Measurements from ENCODE around the gene BICC1.

BICC1 gene

GRCh38 chr10:58516671-58517070, 4.0 kb downstream of the BICC1 start:
- no peak for DNase-seq

- no peak for DNase-seq
Observed at GRCh38 chr10:58517081-58517480, 4.4 kb downstream of the BICC1 start.

DNA sequence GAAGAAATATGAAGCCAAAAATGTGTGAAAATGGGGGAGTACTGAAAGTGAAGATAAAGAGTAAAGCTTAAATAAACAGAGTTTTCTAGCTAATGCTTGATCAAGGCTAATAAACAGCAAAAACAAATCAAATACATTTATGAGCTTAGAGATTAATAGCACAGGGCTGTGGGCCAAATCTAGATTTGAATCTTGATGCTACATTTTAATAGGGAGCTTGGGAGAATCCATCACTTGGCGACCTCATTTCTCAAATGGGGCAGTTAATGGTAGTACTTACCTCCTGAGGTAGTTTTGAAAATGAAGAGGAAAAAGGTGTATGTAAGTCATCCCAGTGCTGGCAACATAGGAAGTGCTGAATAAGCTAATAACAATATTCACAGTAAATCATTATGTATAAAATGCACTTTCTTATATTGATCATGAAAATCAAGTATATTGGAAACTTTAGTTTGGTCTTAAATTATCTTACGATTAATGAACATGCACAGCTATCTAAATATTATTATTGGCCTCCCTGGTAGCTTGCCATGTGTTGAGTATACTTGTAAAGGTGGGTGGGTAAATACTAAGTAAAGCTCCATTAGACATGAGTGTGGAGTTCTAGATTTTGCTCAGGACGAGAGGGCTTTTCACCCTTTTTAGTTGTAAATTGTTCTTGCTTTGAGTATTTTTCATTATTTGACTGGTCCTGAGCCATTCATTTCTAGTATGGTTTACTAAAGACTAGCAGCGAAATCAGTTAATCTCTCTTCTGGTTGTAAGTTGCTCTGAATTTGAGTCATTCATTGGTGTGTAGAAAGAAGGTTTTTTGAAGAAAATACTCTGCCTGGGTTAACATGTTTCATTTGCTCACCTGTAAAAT, 5.1 kb downstream of the BICC1 start:
- no peak for DNase-seq

DNA sequence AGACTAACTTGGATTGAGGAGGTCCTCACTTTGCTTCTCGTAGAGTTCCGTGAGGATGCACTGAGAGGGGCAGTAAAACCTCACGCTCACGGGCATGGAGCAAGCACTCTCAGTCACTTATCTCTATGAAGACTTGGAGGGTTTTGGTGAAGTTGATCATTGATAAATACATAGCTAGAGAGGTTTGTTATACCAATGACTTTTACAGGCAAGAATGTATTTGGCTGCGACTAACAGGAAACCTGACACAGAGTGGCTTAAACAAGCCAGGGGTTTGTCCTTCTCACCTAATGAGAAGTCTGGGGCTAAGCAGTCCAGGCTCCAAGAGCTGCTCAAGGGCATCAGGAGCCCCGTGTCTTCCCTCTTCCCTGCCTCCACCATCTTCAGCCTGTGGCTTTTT, 6.1 kb downstream of the BICC1 start:
- no peak for DNase-seq

GRCh38 chr10:58529077-58529728, 16.5 kb downstream of the BICC1 start:
- no peak for DNase-seq

DNA sequence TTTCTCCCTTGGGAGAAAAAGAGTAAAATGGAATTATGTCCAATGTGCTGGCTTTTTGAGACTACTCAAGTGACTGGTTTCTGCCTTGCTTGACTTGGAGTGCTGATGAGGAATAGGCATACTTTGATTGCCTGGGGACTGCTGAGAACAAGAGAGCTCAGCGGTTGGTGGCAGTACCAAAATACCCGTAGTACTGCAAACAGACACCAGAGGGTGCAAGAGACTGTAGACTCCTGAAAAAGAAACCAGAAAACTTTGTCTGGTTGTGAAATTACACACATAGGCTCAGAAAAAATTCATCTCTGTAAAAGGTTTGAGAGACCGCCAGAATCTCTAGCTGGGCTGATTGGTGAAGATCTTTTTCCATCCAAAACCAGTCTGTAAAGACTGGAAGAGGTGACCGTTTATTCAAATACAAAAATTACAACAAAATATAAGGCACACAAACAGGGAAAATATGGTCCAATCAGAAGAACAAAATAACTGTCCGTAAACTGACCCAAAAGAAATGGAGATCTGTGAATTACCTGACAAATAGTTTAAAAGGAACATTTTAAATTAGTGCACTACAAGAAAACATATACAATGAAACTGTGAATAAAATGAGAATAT, 18.5 kb downstream of the BICC1 start:
- peak; percentile 50 for DNase-seq

DNA sequence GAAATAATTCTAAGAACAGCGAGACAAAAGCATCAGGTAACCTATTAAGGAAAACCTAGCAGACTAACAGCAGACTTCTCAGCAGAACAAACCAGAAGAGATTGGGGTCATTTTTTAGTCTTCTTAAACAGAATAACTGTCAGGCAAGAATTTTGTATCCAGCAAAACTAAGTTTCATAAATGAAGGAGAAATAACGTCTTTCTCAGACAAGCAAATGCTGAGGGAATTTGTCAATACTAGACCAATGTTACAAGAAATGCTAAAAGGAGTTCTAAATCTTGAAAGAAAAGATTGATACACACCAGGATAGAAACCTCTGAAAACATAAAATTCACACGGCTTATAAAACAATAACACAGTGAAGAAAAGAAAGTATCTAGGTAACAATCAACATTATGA, 22.6 kb downstream of the BICC1 start:
- no peak for DNase-seq

GRCh38 chr10:58543141-58543540, 30.5 kb downstream of the BICC1 start:
- DNase-seq, result no peak

DNA sequence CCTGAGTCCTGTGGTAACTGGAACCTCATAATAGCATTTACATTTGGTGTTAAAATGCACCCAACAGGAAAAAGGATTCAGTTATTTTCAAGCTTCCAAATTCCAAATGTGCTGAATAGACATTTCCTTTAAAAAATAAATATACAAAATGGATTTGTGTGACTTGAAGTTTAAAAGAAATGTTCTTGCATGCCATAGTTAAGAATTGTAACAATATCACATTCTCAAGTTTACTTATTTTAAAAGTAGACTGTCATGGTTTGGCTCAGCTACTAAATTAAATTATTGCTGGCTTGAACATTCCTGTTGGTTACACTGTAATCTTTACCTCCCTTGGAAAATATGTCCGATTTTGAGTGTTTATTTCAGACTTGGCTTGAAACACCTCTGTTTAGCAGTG, 31.5 kb downstream of the BICC1 start:
- DNase-seq, result no peak

- DNase-seq, result no peak
Observed at GRCh38 chr10:58545427-58545826, 32.8 kb downstream of the BICC1 start.

DNA sequence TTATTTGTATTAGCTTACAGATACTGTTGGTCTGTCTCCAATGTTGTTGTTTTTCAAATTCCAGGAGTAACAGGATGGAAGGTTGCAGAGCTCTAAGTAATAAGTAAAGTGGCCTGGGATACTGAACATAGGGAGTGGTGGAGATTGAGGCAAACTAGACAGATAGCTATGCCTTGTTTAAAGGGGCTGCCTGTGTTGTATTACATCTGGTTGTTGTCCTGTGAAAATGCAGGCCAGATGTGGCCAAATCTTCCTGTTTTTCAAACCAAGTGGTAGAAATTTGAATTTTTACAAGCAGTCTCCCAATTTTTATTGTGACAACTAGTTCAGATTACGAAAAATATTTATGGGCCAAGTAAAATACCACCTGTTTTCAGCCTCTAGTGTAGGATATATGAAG, 33.5 kb downstream of the BICC1 start:
- no peak for DNase-seq

- DNase-seq, result no peak
Observed at GRCh38 chr10:58546722-58547445, 34.2 kb downstream of the BICC1 start.

DNA sequence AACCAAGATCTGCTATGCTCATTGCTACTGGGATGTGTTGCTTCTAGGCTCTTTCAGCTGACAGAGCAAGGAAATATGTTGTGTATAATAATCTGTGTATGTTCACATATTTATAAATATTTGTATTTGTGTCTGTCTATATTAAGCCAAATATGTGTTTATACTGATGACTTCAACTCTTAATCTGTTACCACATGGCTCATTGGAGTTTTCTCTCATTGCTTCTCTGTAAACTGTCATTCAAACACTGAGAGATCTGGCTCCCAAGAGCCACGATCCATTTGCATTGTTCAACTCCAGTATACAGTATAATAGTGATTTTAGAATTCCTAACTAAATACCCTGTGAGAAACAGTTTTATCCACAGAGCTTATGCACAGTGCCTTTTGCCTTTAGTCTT, 35.3 kb downstream of the BICC1 start:
- no peak for DNase-seq

GRCh38 chr10:58554316-58554715, 41.6 kb downstream of the BICC1 start:
- DNase-seq, result no peak

DNA sequence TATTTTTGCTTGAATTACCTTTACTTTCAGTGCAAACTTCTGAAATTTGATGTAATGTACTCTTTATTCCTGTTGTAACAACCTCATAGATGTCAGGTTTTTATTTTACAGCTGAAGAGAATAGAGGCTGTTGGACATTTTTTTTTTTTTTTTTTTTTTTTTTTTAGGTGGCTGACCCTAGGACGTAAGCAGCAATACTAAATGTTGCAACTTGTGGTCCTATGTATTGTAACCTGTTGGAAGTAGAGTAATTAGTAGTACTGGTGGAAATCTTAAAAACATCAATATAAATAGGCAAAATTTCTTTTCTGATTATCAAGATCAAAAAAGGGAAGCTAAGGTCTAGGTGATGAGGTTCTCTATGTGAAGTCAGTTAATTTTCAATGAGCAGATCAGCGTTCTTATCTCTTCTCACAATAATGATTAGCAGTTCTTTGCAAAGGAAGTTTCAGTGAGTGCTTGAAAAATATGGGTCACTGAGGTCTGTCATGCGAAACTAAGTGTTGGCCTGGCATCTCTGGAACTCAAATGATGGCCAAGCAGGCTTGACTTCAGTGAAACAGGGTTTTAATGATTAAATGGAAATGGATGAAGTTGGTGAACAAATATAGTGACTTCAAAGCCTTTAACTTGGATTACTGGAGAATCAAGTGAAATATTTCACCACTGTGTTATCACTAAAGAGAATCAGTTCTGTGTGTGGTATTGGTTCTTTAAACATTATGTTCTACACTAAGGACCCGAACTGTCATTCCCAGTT, 42.7 kb downstream of the BICC1 start:
- DNase-seq, result no peak

DNA sequence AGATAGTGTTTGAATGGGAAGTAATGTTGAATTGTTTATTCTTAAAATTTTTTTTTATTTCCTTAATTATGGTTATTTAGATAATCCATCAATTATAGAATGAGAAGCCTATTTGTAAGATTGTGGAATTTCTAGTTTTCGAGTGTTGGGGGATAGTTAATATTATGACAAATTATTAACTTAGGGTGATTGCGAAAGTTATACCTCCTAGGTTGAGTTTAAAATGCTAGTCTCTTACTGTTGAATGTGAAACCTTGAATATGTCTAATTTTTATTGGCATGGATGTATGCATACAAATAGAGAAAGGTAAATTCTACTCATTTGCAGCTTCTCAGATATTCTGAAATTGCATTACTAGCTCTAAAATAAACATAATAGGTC, 43.2 kb downstream of the BICC1 start:
- no peak for DNase-seq

DNA sequence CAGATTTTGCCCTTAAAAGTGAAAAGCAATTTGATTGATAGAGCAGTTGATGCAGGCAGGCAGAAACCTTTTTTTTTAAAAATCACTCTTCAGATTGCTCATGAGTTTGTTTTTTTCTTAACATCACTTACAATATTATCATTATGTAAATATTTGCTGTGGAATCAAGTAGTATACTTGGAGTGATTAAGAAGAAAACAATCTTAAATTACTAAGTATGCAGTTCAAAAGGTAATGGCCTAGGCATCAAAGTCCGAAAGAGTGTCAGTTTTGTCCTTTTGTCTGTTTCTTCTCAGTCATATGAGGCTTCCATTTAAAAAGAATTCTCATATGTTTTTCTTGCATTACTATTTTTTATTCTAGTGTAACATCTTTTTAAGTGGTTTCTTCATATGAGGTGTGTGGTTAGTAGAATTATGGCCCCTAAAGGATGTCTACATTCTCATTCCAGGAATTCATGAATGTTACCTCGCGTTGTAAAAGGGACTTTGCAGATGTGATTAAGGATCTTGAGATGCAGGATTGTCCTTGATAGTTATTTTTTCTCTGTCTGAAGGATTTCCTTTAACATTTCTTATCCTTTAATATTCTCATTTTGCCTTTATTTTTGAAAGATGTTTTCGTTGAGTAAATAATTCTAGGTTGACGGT, 44.0 kb downstream of the BICC1 start:
- no peak for DNase-seq

GRCh38 chr10:58557714-58558113, 45.0 kb downstream of the BICC1 start:
- DNase-seq, result no peak

- DNase-seq, result no peak
Observed at GRCh38 chr10:58560068-58560467, 47.4 kb downstream of the BICC1 start.

DNA sequence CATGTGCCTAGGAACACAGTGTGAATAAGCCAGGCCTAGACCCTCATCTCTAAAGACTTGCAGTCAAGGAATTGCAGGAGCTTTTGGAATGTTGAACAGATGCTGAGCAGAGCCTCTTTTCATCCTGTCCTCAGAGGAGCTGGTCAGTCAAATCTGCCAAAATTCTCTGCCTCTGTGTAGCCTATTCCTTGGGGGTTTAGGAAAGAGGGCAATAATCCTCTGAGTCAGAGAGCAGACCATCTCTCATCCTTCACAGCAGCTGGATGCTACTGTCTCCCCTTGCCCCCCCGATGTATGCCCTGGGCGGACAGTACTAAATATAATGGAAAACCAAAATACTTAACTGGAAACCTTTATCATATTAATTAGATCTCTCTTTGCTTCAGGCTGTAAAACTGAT, 52.6 kb downstream of the BICC1 start:
- no peak for DNase-seq

DNA sequence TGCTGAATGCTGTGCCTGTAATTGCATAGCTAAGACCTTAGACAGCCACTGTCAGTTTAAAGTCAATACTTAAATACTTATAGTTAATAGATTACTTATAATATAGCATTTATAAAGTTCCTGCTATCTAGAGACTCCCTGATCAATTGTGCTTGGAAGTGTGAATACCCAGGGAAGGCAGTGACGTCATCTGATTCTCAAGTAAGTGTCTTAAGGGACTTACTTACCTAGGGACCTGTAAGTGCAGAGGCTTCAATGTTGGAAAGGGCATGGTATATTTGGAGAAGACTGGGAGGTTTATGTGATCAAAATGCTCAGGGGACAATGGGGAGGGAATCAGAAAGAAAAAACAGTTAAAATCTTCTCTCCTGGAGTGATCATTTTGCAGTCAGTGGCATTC, 55.0 kb downstream of the BICC1 start:
- no peak for DNase-seq

- no peak for DNase-seq
Observed at GRCh38 chr10:58568428-58568935, 55.8 kb downstream of the BICC1 start.
